ENCODE data around the gene SPTBN1.

SPTBN1 gene

GRCh38 chr2:54432251-54433015 is 23.7 kb upstream of the SPTBN1 start:
- DNase-seq (ENCODE audit: low read depth, low spot score), result no peak
- H3K27ac ChIP-seq, result no peak overlapping the region

- no peak overlapping the region for H3K27ac ChIP-seq
- DNase-seq (ENCODE audit: low read depth, low spot score), result no peak
Observed at GRCh38 chr2:54434229-54434628, 21.9 kb upstream of the SPTBN1 start.

- no peak for DNase-seq (ENCODE audit: low read depth, low spot score)
- H3K27ac ChIP-seq, result no peak overlapping the region
Observed at GRCh38 chr2:54434711-54435110, 21.4 kb upstream of the SPTBN1 start.

- no peak for DNase-seq (ENCODE audit: low read depth, low spot score)
- no peak overlapping the region for H3K27ac ChIP-seq
Observed at GRCh38 chr2:54435325-54436226, 20.6 kb upstream of the SPTBN1 start.

GRCh38 chr2:54437588-54437987 is 18.5 kb upstream of the SPTBN1 start:
- no peak overlapping the region for H3K27ac ChIP-seq

GRCh38 chr2:54438271-54438670 is 17.9 kb upstream of the SPTBN1 start:
- H3K27ac ChIP-seq, result no peak overlapping the region
- no peak for DNase-seq (ENCODE audit: low read depth, low spot score)

More at GRCh38 chr2:54437588-54437987, 18.5 kb upstream of the SPTBN1 start:
- no peak for DNase-seq (ENCODE audit: low read depth, low spot score)

GRCh38 chr2:54439582-54439981 is 16.5 kb upstream of the SPTBN1 start:
- DNase-seq (ENCODE audit: low read depth, low spot score), result no peak
- H3K27ac ChIP-seq, result no peak overlapping the region

- no peak overlapping the region for H3K27ac ChIP-seq
- DNase-seq (ENCODE audit: low read depth, low spot score), result no peak
Observed at GRCh38 chr2:54440050-54440449, 16.1 kb upstream of the SPTBN1 start.

GRCh38 chr2:54444503-54444902 is 11.6 kb upstream of the SPTBN1 start:
- DNase-seq (ENCODE audit: low read depth, low spot score), result no peak

GRCh38 chr2:54446122-54446521 is 10.0 kb upstream of the SPTBN1 start:
- no peak for DNase-seq (ENCODE audit: low read depth, low spot score)
- no peak overlapping the region for H3K27ac ChIP-seq

More at GRCh38 chr2:54444503-54444902, 11.6 kb upstream of the SPTBN1 start:
- no peak overlapping the region for H3K27ac ChIP-seq

GRCh38 chr2:54446625-54447024 is 9.5 kb upstream of the SPTBN1 start:
- DNase-seq (ENCODE audit: low read depth, low spot score), result no peak
- no peak overlapping the region for H3K27ac ChIP-seq

- H3K27ac ChIP-seq, result no peak overlapping the region
- DNase-seq (ENCODE audit: low read depth, low spot score), result no peak
Observed at GRCh38 chr2:54454548-54455130, 1.5 kb upstream of the SPTBN1 start.

GRCh38 chr2:54455131-54455562 is 980 bp upstream of the SPTBN1 start:
- no peak for DNase-seq (ENCODE audit: low read depth, low spot score)
- H3K27ac ChIP-seq, result no peak overlapping the region

- peak overlapping the region; percentile 9 for H3K27ac ChIP-seq
- no peak for DNase-seq (ENCODE audit: low read depth, low spot score)
Observed at GRCh38 chr2:54456362-54456611, 160 bp downstream of the SPTBN1 start.

GRCh38 chr2:54456612-54457322 is 640 bp downstream of the SPTBN1 start:
- no peak for DNase-seq (ENCODE audit: low read depth, low spot score)
- H3K27ac ChIP-seq, result peak overlapping the region; percentile 9

GRCh38 chr2:54457323-54458023 is 1.3 kb downstream of the SPTBN1 start:
- no peak for DNase-seq (ENCODE audit: low read depth, low spot score)
- no peak overlapping the region for H3K27ac ChIP-seq

GRCh38 chr2:54459037-54459441 is 2.9 kb downstream of the SPTBN1 start:
- H3K27ac ChIP-seq, result no peak overlapping the region
- DNase-seq (ENCODE audit: low read depth, low spot score), result no peak

- no peak for DNase-seq (ENCODE audit: low read depth, low spot score)
- H3K27ac ChIP-seq, result no peak overlapping the region
Observed at GRCh38 chr2:54461261-54461660, 5.1 kb downstream of the SPTBN1 start.

GRCh38 chr2:54464341-54464740 is 8.2 kb downstream of the SPTBN1 start:
- no peak overlapping the region for H3K27ac ChIP-seq
- DNase-seq (ENCODE audit: low read depth, low spot score), result no peak

- no peak overlapping the region for H3K27ac ChIP-seq
- no peak for DNase-seq (ENCODE audit: low read depth, low spot score)
Observed at GRCh38 chr2:54465143-54465542, 9.0 kb downstream of the SPTBN1 start.
